Type B pancreatic cell (in vitro differentiated cells): ENCODE measurements around the gene LSG1. TPM values are rescaled to one million over a fixed set of nuclear protein-coding genes. Genes with fewer than 3 reads are reported as not detected.

Experiments
- DNase-seq: peaks from one replicate; pipeline ENCODE4 v3.0.0; 2021; ENCODE audit warnings: mixed read lengths; ENCODE audit not compliant: unreplicated experiment; ENCODE audit errors: extremely low spot score
- H3K27ac Mint-ChIP-seq: 2 replicates; pipeline ENCODE4 v1.8.0; 2021; ENCODE audit warnings: mild to moderate bottlenecking, mixed read lengths
- H3K27me3 Mint-ChIP-seq: 2 replicates; pipeline ENCODE4 v1.8.0; 2021; ENCODE audit warnings: mixed read lengths
- H3K36me3 Mint-ChIP-seq: 2 replicates; pipeline ENCODE4 v1.8.0; 2021; ENCODE audit warnings: mixed read lengths
- H3K4me1 Mint-ChIP-seq: one replicate; pipeline ENCODE4 v1.8.0; 2021; ENCODE audit warnings: mixed read lengths; ENCODE audit not compliant: unreplicated experiment
- H3K4me3 Mint-ChIP-seq: 2 replicates; pipeline ENCODE4 v1.8.0; 2021; ENCODE audit warnings: mild to moderate bottlenecking, mixed read lengths
- H3K9me3 Mint-ChIP-seq: 2 replicates; pipeline ENCODE4 v1.8.0; 2021; ENCODE audit warnings: mixed read lengths
- CTCF ChIP-seq: fragments of 200-600 bp; sonication (generic); conservative IDR thresholded peaks from 2 replicates; pipeline ENCODE4 v1.5.0; 2021; ENCODE audit warnings: antibody characterized with exemption, mild to moderate bottlenecking
- total RNA-seq: library from RNA; stranded (reverse); gene quantifications from 2 replicates; pipeline ENCODE4 v1.2.1, GENCODE V29; 2021; ENCODE audit warnings: low replicate concordance

LSG1 gene
- total RNA-seq, 1 donor from 2014 or later = 45.3 TPM

GRCh38 chr3:194661946-194662345, 10.0 kb downstream of the LSG1 start:
- DNase-seq = no peak
- Mint-ChIP-seq H3K27ac (no peak overlapping the region), H3K27me3 (no peaks in the 10 kb centered on the region), H3K4me3 (no peak overlapping the region), H3K9me3 (no peaks in the 10 kb centered on the region), H3K4me1 (no peaks in the 10 kb centered on the region), H3K36me3 (peaks cover 18% of the 10 kb centered on the region)
- no peak for TF ChIP-seq CTCF

GRCh38 chr3:194661374-194661773, 10.6 kb downstream of the LSG1 start:
- Mint-ChIP-seq H3K9me3 (no peaks in the 10 kb centered on the region), H3K27ac (no peak overlapping the region), H3K4me1 (no peaks in the 10 kb centered on the region), H3K36me3 (peaks cover 21% of the 10 kb centered on the region), H3K27me3 (no peaks in the 10 kb centered on the region), H3K4me3 (no peak overlapping the region)
- TF ChIP-seq CTCF = no peak
- DNase-seq = no peak

GRCh38 chr3:194659778-194660177, 12.2 kb downstream of the LSG1 start:
- peaks cover 16% of the 10 kb centered on the region for H3K36me3 Mint-ChIP-seq
- no peaks in the 10 kb centered on the region for H3K9me3 Mint-ChIP-seq
- H3K27ac Mint-ChIP-seq = no peak overlapping the region
- DNase-seq = no peak
- TF ChIP-seq CTCF = no peak
- no peaks in the 10 kb centered on the region for H3K4me1 Mint-ChIP-seq
- H3K27me3 Mint-ChIP-seq = no peaks in the 10 kb centered on the region
- H3K4me3 Mint-ChIP-seq = no peak overlapping the region

- no peaks in the 10 kb centered on the region for H3K9me3 Mint-ChIP-seq
- no peak for TF ChIP-seq CTCF
- peaks cover 24% of the 10 kb centered on the region for H3K36me3 Mint-ChIP-seq
- no peaks in the 10 kb centered on the region for H3K27me3 Mint-ChIP-seq
- no peak overlapping the region for H3K4me3 Mint-ChIP-seq
- DNase-seq = no peak
- H3K4me1 Mint-ChIP-seq = peaks cover 10% of the 10 kb centered on the region
- no peak overlapping the region for H3K27ac Mint-ChIP-seq
Observed at GRCh38 chr3:194658477-194659242, 13.3 kb downstream of the LSG1 start.

GRCh38 chr3:194657439-194657838, 14.6 kb downstream of the LSG1 start:
- peaks cover 10% of the 10 kb centered on the region for H3K4me1 Mint-ChIP-seq
- no peak for DNase-seq
- peak overlapping the region; percentile 48 for H3K27ac Mint-ChIP-seq
- H3K36me3 Mint-ChIP-seq = peaks cover 29% of the 10 kb centered on the region
- no peaks in the 10 kb centered on the region for H3K27me3 Mint-ChIP-seq
- no peak for TF ChIP-seq CTCF
- no peaks in the 10 kb centered on the region for H3K9me3 Mint-ChIP-seq
- H3K4me3 Mint-ChIP-seq = no peak overlapping the region
